ENCODE data around the gene SLC36A1. TPM values are rescaled to one million over a fixed set of nuclear protein-coding genes. Genes with fewer than 3 reads are reported as not detected.

The SLC36A1 gene
- polyA plus RNA-seq, 1 of the 3 experiments (the other 2 are of a cell fraction): 4.1 TPM

- no peak for TF ChIP-seq JUND (IDR thresholded peaks at IDR 0.05)
- no peak for TF ChIP-seq EZH2phosphoT487 (IDR thresholded peaks at IDR 0.05; ENCODE audit: borderline replicate concordance, low read depth)
- no peak for TF ChIP-seq CTCF (IDR thresholded peaks at IDR 0.05)
- no peak for TF ChIP-seq SMC3 (IDR thresholded peaks at IDR 0.05; ENCODE audit: low read depth, low read length)
- no peak for TF ChIP-seq RFX5 (IDR thresholded peaks at IDR 0.05; ENCODE audit: low read length)
- no peak for TF ChIP-seq CHD2 (IDR thresholded peaks at IDR 0.05; ENCODE audit: low read length, partially characterized antibody)
- POLR2A ChIA-PET: no interaction called here
- H2AFZ ChIP-seq (ENCODE audit: low read depth): no peak overlapping the region
- WGBS (ENCODE audit: low lambda C conversion rate): 93% methylated on average over 7 of the region's 7 CpGs
- CTCF ChIA-PET: interaction anchor here (1.3 to 5.6 kb wide), 3 partner anchors 14 to 39 kb away, joined by 4 to 27 read pairs (median 5); partner anchors contain the start of gene SLC36A1
- peaks cover 0 to 13% of the 10 kb centered on the region in 2 experiments; a peak in 1 of 4 replicates for H3K4me1 ChIP-seq (ENCODE audit: control insufficient read depth in 1 of 2, insufficient read depth in 2 of 2, low read depth in 1 of 2, low read length in 1 of 2)
- H3K9me3 ChIP-seq: no peaks in the 10 kb centered on the region
- H3K27me3 ChIP-seq (ENCODE audit: insufficient read depth): no peaks in the 10 kb centered on the region
- no peaks in the 10 kb centered on the region for H4K20me1 ChIP-seq (ENCODE audit: insufficient read depth)
- H3F3A ChIP-seq (replicated peaks; ENCODE audit: insufficient read depth): no peaks in the 10 kb centered on the region
- no peak overlapping the region for H3K4me2 ChIP-seq
- H3K9ac ChIP-seq: no peak overlapping the region
- no peaks in the 10 kb centered on the region for H3K9me2 ChIP-seq
- no peaks in the 10 kb centered on the region for H3K79me2 ChIP-seq (ENCODE audit: insufficient read depth)
- no peak overlapping the region for H3K4me3 ChIP-seq (ENCODE audit: low read depth in 2 of 2, low read length in 1 of 2)
- H3K27ac ChIP-seq (ENCODE audit: low read depth in 2 of 2, low read length in 1 of 2): no peak overlapping the region
- no peak for DNase-seq
- peaks cover 3 to 21% of the 10 kb centered on the region in 2 experiments for H3K36me3 ChIP-seq (replicated peaks in 1 of 2; ENCODE audit: control insufficient read depth in 1 of 2, insufficient read depth in 2 of 2, low read length in 1 of 2)
Observed at GRCh38 chr5:151487544-151487943, 40.1 kb downstream of the SLC36A1 start.

GRCh38 chr5:151490627-151491026, 43.2 kb downstream of the SLC36A1 start:
- no peaks in the 10 kb centered on the region for H3F3A ChIP-seq (replicated peaks; ENCODE audit: insufficient read depth)

More at GRCh38 chr5:151490627-151491026, 43.2 kb downstream of the SLC36A1 start:
- H4K20me1 ChIP-seq (ENCODE audit: insufficient read depth): no peaks in the 10 kb centered on the region
- CTCF ChIA-PET: interaction anchor here (0.9 to 5.6 kb wide), 7 partner anchors 10 to 161 kb away, joined by 3 to 27 read pairs (median 5); partner anchors contain the start of gene SLC36A1
- no peak overlapping the region for H3K27ac ChIP-seq (ENCODE audit: low read depth in 2 of 2, low read length in 1 of 2)
- H3K4me1 ChIP-seq (ENCODE audit: control insufficient read depth in 1 of 2, insufficient read depth in 2 of 2, low read depth in 1 of 2, low read length in 1 of 2): no peaks in the 10 kb centered on the region
- no peaks in the 10 kb centered on the region for H3K9me2 ChIP-seq
- no peaks in the 10 kb centered on the region for H3K79me2 ChIP-seq (ENCODE audit: insufficient read depth)
- WGBS (ENCODE audit: low lambda C conversion rate): 97% methylated on average over 4 of the region's 5 CpGs
- TF ChIP-seq TEAD4 (IDR thresholded peaks at IDR 0.05; ENCODE audit: borderline replicate concordance, insufficient read depth) (no peak), RFX5 (IDR thresholded peaks at IDR 0.05; ENCODE audit: low read length) (no peak), JUND (IDR thresholded peaks at IDR 0.05) (no peak), REST (IDR thresholded peaks at IDR 0.05; ENCODE audit: low read depth, low read length) (no peak), ELF1 (IDR thresholded peaks at IDR 0.05) (no peak), IRF3 (IDR thresholded peaks at IDR 0.05; ENCODE audit: low read depth, low read length) (no peak), POLR2AphosphoS5 (IDR thresholded peaks at IDR 0.05; ENCODE audit: low read depth, low read length) (no peak), MEF2A (IDR thresholded peaks at IDR 0.05; ENCODE audit: borderline replicate concordance, low read depth) (no peak), FOSL2 (IDR thresholded peaks at IDR 0.05; ENCODE audit: borderline replicate concordance, low read depth) (no peak), GABPA (IDR thresholded peaks at IDR 0.05; ENCODE audit: low read depth) (no peak), CHD2 (IDR thresholded peaks at IDR 0.05; ENCODE audit: low read length, partially characterized antibody) (no peak), RXRA (IDR thresholded peaks at IDR 0.05; ENCODE audit: borderline replicate concordance, low read depth) (no peak), YY1 (IDR thresholded peaks at IDR 0.05; ENCODE audit: low read depth) (no peak), FOXM1 (IDR thresholded peaks at IDR 0.05; ENCODE audit: low read depth) (no peak), RAD21 (IDR thresholded peaks at IDR 0.05; ENCODE audit: low read length) (no peak), TCF12 (IDR thresholded peaks at IDR 0.05) (no peak), USF1 (IDR thresholded peaks at IDR 0.05; ENCODE audit: borderline replicate concordance, low read depth) (no peak)
- no peaks in the 10 kb centered on the region for H3K9me3 ChIP-seq
- no peak overlapping the region for H2AFZ ChIP-seq (ENCODE audit: low read depth)
- H3K4me2 ChIP-seq: no peak overlapping the region
- H3K36me3 ChIP-seq (replicated peaks in 1 of 2; ENCODE audit: control insufficient read depth in 1 of 2, insufficient read depth in 2 of 2, low read length in 1 of 2): peaks cover 8 to 17% of the 10 kb centered on the region in 2 experiments
- no peaks in the 10 kb centered on the region for H3K27me3 ChIP-seq (ENCODE audit: insufficient read depth)
- POLR2A ChIA-PET: no interaction called here
- no peak overlapping the region for H3K9ac ChIP-seq
- DNase-seq: no peak
- no peak overlapping the region for H3K4me3 ChIP-seq (ENCODE audit: low read depth in 2 of 2, low read length in 1 of 2)
